Measurements from ENCODE around the gene ZNF407.

ZNF407 gene

DNA sequence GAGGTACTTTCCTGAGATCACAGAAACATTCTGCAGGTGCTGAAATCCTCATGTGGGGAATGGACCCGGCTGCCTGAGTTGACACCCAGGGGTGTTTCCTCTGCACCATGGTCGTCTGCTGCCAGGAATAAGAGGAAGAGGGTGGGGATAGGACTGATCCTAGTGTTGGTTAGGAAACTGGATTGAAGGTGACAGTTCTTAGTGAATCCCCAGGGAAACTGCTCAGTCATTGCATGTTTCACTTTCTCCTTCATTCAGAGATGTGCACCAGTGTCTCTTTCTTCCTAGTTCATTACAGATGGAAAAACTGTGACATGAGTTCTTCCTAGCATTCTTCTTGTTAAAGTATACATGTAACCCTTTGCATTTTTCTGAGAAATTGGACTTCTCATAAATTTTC is 317.0 kb downstream of the ZNF407 start:
- in situ Hi-C loops (cut with MboI; ENCODE audit: low sequenced_read_pairs) = no loop called here

DNA sequence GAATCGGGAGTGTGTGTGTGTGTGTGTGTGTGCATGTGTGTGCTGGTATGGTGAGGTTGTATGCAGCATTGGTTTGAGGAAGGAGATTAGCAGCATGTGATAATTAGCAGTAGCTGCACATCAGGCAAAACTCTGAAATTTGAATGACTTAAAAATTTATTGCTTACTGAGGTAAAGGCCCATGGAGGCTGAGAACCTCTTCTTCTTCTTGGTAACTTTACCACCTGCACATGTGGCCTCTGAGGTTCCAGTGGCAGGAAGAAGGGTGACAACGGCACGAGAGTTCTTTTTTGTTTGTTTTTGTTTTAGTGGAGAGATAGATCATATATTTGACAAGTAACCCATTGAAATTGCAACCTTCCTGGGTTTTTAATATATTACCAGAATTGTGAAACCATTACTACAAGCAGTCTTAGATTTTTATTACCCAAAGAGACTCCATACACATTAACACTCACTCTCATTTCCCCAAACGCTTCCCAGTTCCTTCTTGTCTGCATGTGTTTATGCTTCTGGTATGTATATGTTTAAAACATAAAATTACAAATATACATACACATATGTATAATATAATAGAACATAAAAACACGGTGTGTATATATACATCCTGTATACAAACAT is 319.2 kb downstream of the ZNF407 start:
- in situ Hi-C loops (cut with MboI; ENCODE audit: low sequenced_read_pairs) = no loop called here

DNA sequence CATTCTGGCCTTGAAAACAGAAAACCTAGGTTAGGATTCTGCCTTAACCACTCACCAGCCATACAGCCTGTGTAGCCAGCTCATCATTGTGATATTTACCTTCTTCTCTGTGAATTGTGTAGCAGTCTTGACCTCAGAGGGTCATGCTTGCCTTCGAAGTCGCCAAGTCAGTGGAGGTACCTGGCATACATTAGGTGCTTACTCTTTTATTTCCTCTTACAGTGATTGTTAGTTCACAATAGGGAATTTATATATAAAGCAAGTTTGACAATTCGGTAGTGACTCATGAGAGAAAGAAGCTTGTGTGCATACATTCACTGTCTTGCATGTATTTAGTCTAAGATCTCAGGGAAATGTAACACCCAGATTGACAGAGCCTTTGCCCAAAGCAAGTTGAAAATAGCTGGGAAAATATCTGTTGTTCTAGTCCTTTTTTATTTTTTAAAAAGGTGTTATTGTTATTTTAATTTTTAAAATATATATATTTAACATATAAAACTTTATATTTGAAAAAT is 320.7 kb downstream of the ZNF407 start:
- in situ Hi-C loops (cut with MboI; ENCODE audit: low sequenced_read_pairs) = no loop called here

DNA sequence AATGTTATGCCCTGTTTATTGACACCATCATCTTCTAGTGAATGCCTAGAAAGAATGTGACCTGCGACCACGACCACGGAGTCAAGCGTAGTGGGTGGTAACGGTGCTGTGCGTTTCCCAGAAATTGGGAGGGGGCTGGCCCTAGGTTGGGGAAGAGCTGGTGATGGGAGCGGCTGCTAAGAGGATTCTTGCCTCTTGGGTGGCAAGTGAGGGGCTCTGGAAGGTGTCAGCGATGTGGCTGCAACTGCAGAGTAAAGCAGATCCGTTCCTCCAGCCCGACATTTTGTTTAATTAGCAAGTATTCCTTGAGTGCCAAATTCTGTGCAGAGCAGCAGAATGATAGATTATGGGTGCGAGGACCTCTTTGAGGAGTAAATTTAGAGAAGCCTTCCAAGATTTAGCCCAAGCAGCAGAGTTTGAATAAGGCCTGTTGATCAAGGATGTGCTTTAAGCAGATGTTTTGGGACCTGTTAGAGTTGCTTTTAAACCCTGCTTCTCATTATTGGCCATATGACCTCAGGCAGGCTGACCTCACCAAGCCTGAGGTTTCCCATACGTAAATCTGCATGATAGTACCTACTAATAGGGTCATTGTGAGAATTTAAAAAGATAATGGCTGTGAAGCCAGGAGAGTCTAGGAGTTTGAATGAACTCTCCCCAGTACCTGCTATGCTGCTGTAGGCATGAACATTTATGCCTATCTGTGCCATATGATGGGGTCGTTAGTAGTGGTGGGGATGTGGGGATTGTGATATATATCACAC is 323.6 kb downstream of the ZNF407 start:
- in situ Hi-C loops (cut with MboI; ENCODE audit: low sequenced_read_pairs) = no loop called here

DNA sequence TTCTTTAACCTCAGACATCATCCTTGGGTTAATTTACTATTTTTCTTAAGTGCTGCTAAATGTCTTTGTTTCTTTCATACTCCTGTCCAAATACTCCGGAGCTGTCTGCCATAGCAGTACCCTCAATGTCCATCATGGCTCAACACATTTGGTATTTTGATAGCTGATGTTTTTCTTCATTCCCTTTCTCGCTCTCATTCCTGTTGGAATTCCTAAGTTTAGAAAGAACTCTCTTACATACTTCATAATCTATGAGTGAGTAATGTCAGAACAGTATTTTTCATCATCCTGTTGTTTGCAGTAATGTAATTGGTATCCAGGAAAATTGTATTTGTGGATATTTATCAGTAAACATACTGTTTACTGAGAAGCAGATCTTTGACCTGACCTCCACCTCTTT is 328.4 kb downstream of the ZNF407 start:
- in situ Hi-C loops (cut with MboI; ENCODE audit: low sequenced_read_pairs) = no loop called here

DNA sequence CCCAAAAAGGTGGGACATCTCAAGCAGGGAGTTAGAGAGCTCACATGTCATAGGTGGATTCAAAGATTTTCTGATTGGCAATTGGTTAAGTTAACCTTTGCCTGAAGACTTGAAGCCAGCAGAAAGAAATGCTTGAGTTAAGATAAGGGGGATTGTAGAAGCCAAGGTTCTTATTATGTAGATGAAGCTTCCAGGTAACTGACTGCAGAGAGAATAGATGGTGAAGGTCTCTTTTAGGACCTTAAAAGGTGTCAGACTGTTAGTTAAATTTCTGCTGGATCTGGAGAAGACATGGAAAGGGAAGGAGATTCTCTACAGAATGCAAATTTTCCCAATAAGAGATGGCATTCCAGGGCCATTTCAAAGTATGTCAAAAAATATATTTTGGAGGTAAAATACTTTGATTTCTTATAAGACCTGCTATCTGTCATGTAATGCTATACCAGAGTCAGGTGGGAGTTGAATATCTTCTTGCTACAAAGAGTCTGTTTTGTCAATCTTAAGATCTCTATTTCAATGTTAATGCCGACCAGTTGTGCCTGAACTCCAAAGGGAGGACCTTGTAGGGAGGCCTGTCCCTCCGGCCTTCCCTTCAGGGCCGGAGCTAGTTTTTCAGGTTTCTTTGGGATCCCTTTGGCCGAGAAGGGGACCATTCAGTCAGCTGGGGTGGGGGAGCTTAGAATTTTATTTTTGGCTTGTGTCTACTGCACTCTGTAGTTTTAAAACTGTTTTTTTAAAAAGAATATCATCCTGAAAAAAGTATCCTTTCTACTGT is 330.7 kb downstream of the ZNF407 start:
- in situ Hi-C loops (cut with MboI; ENCODE audit: low sequenced_read_pairs) = no loop called here

DNA sequence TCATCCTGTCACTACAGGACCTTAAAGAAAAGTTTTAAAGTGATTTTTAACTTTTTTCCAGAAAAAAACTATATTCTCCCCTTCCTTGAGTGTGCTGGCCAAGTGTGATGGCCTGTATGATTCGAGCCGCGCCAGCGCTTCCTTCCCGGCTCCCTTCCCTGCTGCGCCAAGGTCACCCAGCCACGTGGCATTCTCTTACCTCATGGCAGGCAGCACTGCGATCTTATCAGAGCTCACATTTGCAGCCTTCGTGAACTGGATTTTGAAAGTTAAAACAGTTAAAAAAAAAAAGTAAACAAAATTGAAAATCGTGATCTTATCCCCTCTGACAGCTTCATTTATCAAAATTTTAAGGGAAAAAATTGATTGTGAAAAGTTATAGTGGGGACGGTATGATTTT is 331.4 kb downstream of the ZNF407 start:
- in situ Hi-C loops (cut with MboI; ENCODE audit: low sequenced_read_pairs) = no loop called here

DNA sequence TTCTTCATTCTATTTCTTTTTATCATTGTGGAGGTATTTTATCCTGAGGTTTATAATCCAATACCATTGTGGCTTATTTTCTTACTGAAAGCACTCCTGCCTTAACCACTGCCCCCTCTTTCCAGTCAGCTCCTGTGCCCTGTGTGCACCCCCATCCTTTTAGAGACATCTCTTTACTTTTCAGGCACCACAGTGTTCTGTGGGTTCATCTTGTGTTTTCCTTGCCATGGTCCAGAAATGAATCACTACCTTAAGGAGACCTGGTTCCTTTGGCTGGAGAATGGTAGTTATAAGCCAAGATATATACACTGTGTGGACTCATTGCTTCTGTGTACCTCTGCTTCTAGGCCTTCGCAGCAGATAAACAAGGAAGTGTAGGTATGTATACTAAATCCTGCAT is 332.9 kb downstream of the ZNF407 start:
- in situ Hi-C loops (cut with MboI; ENCODE audit: low sequenced_read_pairs) = no loop called here

DNA sequence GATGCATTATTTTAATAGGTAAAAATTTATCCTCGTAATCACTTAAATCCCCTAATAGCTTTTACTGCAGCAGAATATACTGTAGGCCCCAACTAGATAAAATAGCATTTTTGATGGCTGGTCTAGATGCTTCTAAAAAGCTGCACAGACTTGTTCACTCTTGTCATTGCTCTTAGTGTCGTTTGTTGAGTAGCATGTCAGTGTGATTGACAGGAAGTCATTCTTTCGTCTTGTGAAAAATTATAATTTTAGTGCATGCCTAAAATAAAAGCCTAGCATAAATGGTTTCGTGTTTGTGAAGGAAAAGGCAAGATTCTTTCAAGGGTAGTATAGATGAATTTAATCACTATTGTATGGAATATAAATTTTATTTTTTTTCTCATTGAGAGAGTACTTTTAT is 336.3 kb downstream of the ZNF407 start:
- in situ Hi-C loops (cut with MboI; ENCODE audit: low sequenced_read_pairs) = no loop called here

DNA sequence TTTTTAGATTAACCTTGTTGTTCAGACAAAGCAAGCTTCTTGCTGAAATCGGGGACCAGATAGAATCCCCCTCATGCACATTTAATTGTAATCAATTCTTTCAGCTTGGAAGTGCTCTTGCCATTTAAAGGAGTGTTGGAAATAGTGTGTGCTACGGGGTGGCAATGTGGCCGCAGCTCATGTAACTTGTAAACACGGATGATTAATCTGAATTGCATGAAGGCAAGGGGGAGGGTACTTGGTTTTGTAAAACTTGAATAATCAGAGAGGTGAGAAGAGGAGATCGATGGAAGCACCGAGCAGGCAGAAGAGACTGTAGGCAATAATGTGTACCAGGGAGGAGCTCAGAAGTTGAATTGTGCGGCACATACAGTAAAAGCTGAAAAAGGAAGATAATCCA is 337.8 kb downstream of the ZNF407 start:
- in situ Hi-C loops (cut with MboI; ENCODE audit: low sequenced_read_pairs) = no loop called here

DNA sequence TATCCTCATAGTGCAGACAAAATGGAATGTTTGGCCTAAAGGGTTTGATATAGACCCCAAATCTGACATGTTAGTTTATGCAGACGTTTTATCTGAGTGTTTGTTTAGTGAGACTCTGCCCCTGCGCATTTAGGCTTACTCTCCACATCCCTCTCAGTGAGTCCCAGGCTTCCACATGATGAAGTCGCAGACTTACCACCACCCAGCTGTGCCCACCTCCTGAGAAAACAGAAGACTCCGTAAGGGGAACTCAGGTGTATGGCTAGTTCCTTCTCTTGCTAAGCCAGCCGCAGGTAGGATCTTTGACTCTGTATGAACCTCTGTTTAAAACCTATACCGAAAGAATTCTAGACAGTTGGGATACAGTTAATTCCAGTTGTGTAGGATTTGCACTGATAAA is 338.7 kb downstream of the ZNF407 start:
- in situ Hi-C loops (cut with MboI; ENCODE audit: low sequenced_read_pairs) = no loop called here

DNA sequence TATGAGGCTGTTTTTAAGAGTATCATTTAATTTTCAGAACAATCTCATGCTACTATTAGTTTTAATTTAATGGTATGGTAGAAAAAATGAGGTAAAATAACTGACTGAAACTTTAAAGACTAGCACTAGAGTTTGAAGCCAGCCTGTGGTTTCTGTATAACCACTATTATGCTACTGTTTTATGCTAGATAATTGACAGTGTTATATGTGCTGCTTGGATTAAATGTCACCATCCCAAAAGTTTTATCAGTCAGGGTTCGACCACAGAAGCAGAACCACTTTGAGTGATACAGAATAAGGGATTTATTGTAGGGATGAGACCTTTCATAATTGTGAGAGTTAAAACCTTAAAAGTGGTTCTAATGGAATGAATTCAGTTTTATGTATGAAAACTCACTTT is 339.6 kb downstream of the ZNF407 start:
- in situ Hi-C loops (cut with MboI; ENCODE audit: low sequenced_read_pairs) = no loop called here

DNA sequence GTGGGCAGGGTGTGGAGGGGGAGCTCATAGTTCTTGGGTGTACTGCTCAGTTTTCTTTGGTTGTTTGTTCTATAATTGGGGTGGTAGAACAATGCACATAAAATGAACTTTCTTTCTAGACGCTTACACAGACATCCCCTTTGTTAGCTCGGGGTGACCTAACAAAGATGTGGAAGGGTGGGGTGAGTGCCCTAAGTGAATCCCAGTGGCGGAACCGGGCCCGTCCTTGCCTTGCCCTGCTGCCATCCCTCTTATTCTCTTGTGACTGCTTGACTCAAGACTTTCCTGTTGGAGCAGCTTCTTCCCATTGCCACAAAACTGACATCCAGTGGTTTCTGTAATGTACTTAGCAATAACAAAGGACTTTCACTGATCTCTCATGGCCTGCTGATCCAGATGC is 343.2 kb downstream of the ZNF407 start:
- in situ Hi-C loops (cut with MboI; ENCODE audit: low sequenced_read_pairs) = no loop called here

DNA sequence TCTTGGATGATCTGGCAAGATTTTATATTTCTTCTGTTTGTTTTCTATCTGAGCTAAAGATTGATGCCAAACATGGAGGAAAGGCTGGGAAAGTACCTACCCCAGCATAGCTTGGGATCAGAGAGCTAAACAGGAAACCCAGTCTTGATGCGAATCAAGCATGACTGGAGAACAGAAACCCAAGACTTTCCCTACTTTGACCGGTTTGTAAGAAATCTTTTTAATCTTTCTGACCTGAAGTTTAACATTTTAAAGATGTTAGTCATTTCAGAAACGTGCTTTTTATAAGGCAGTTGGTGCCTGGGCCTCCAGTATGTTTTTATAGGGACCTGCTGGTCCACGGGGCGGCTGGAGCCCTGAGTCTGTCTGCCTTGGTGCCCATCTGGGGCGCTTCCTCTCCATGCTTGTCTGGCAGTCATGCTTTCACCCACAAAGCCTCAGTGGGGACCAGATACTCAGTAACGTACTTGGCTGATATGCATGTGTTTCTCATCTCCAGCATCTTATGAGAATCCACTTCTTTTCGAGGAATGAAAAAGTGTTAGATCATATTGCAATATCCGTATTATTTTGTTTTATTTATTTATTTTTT is 344.7 kb downstream of the ZNF407 start:
- in situ Hi-C loops (cut with MboI; ENCODE audit: low sequenced_read_pairs) = no loop called here

DNA sequence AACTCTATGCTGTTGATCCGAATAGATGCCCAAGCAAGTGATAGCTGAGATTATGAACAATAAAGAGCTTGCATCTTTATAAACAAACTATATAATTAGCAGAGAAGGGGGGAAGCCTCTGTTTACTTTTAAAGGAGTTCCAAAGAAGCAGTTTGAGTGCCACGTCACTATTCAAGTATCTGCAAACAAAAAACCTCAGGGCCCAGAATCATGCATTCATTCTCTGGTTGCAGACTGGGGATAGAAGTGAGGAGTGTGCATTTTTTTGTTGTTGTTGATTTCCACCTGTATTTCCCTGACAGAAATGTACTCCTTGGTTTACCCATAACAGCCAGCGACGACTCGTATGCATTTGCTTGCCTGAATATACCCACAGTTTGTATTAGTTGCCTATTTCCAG is 347.0 kb downstream of the ZNF407 start:
- in situ Hi-C loops (cut with MboI; ENCODE audit: low sequenced_read_pairs) = no loop called here

DNA sequence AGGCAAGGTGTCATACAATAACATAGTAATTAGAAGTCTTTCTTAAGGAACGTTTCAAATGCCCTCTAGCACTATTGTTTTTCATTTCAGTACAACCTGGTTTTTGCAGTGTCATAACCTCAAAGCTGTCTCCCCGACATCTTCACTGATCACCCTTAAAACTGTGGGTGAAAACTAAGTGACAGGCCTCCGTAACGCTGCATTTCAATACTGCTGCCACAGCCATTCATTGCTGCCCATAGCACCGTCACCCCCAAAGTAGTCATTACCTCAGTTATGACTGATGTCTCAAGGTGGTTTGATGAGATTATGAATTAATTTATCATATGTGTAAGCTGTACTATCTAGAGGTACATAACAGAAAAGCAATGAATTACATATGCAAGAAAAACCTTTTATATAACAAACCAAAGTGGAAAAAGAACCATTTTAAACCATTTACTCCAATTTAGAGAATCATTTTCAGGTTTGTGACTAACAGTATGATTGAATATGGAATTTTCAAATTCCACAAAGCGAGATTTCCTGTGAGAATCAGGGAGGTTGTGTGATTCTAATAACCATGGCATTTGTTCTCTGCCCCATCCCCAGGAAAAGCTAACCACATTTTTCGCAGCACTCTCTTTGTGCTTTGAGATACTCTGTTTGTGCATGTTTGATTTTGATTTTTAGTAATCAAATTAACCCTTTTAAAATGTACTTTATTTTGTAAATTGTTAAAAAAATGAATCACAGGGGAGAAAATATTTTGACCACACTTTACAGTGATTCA is 348.3 kb downstream of the ZNF407 start:
- in situ Hi-C loops (cut with MboI; ENCODE audit: low sequenced_read_pairs) = no loop called here

DNA sequence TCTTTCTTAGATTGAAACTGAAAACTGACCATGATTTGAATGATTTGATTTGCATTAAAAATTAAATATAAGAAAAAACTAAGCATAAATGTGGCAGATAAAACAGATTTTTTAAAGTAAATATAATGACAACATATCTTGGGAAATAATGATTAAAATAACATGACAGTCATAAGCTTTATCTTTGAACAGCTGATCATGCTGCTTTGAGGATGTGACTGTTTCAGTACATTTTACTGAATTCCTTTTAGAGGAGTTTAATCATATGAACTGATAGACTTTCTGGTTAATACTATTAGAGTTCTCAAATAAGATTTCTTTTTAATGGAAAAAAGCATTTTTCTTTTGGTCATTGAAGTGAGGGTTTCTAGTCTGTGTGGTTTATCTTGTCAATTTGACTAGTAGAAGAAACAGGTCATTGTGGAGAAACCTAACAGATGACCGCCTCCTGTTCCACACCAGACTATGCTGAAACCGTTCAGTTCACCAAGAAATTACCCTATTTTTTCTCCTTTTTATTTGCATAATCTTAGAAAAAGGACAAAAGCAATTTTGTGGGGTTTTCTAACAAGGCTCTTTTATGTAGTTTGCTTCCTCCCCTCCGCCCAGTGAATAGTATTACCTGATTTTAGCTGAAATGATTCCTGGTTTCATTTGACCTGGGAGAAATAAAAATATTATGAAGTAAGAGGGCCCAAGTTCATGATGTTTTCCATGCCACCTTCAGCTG is 349.1 kb downstream of the ZNF407 start:
- in situ Hi-C loops (cut with MboI; ENCODE audit: low sequenced_read_pairs) = no loop called here

DNA sequence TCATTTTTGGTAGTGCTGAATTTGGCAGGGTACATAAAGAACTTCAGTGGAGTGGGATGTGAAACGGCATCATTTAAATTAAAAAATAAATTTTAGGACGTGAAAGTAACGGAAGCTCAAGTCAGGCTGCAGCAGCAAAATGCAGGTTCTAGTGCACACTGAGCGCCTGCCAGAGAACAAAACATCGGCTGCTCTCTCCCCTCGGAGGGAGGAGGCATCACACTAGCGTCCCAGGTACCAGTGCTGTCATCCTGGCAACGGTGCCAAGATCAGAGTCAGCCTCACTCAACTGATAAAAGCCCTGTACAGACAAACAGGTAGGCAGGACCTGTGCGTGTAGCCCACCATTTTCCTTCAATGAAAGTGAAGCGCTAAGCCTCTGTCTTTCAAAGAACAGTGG is 349.7 kb downstream of the ZNF407 start:
- in situ Hi-C loops (cut with MboI; ENCODE audit: low sequenced_read_pairs) = no loop called here

DNA sequence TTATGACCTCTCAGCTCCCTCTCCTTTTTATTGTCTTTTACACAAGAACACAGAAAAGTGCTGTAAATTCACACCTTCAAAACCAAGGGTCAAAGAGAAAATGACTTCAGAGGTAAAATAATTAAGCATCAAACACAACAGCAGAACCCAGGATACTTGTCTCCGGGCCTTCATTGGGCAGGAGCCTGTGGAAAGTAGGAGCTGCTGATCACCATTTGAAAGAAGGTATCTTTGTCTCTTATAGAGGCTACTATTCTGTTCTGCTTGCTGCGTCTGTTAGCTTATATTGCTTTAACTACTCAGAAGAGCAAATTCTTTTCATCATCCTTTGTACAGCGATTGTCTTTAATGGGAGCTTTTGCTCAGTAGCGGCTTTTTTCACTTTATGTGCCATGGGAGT is 350.2 kb downstream of the ZNF407 start:
- in situ Hi-C loops (cut with MboI; ENCODE audit: low sequenced_read_pairs) = no loop called here

DNA sequence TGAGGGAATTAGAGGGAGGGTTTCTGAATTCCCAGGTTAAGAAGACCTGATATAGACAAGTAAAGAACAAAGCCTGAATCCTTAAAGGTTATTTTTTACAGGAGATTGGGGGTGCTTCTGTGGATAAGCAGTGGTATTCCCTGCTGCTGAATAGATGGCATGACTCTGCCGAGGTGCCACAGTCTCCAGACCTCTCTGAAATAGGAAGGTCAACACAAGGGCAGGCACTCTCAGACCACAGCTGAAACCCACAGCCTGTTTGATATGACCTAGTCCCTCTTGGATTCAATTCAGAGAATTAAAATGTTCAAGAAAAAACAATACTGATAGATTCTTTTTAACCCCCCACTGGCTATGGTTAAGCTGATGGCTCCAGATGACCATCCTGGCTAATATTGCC is 351.9 kb downstream of the ZNF407 start:
- in situ Hi-C loops (cut with MboI; ENCODE audit: low sequenced_read_pairs) = no loop called here
